Central memory CD8-positive, alpha-beta T cell (primary cell): Measurements from ENCODE around the gene NHLH2.
A peak's percentile ranks its signal among the peaks of the same experiment; 100 is the strongest.

ENCODE experiments used
- ATAC-seq: fragments of 150-1000 bp; cut with Tn5 transposase; replicated peaks from 2 replicates; pipeline ENCODE4 v1.10.0; 2022; ENCODE audit warnings: mild to moderate bottlenecking, moderate FRiP score, moderate number of reproducible peaks; ENCODE audit not compliant: poor library complexity, severe bottlenecking; ENCODE audit errors: extremely low read depth
- DNase-seq, 2 donors: peaks; one replicate each; pipeline ENCODE4 v3.0.0; 2021; ENCODE audit warnings: low spot score in 2 of 2
- H3K27ac Mint-ChIP-seq: one replicate; pipeline ENCODE4 v1.8.0; 2022; ENCODE audit warnings: low read depth, mild to moderate bottlenecking, moderate library complexity, mixed read lengths
- H3K27me3 Mint-ChIP-seq: one replicate; pipeline ENCODE4 v1.8.0; 2022; ENCODE audit warnings: mixed read lengths
- H3K36me3 Mint-ChIP-seq: one replicate; pipeline ENCODE4 v1.8.0; 2022; ENCODE audit warnings: mild to moderate bottlenecking, moderate library complexity, mixed read lengths; ENCODE audit not compliant: insufficient read depth
- H3K4me1 Mint-ChIP-seq: one replicate; pipeline ENCODE4 v1.8.0; 2022; ENCODE audit warnings: mixed read lengths
- H3K4me3 Mint-ChIP-seq: one replicate; pipeline ENCODE4 v1.8.0; 2022; ENCODE audit warnings: mild to moderate bottlenecking, moderate library complexity, mixed read lengths
- H3K9me3 Mint-ChIP-seq: one replicate; pipeline ENCODE4 v1.8.0; 2022; ENCODE audit warnings: mixed read lengths

NHLH2 gene

GRCh38 chr1:115865704-115866380 lies 24.9 kb upstream of the NHLH2 start:
- H3K27me3 Mint-ChIP-seq, result peaks cover 54% of the 10 kb centered on the region
- H3K27ac Mint-ChIP-seq, result no peak overlapping the region
- no peaks in the 10 kb centered on the region for H3K36me3 Mint-ChIP-seq
- ATAC-seq (no peak), DNase-seq (no peak)
- H3K4me1 Mint-ChIP-seq, result no peaks in the 10 kb centered on the region
- no peak overlapping the region for H3K4me3 Mint-ChIP-seq
- H3K9me3 Mint-ChIP-seq, result no peaks in the 10 kb centered on the region

- Mint-ChIP-seq H3K36me3 (no peaks in the 10 kb centered on the region), H3K9me3 (no peaks in the 10 kb centered on the region), H3K27ac (no peak overlapping the region), H3K4me1 (no peaks in the 10 kb centered on the region), H3K4me3 (no peak overlapping the region), H3K27me3 (peaks cover 69% of the 10 kb centered on the region)
- DNase-seq, result no peak
- no peak for ATAC-seq
Observed at GRCh38 chr1:115862403-115862802, 21.5 kb upstream of the NHLH2 start.

GRCh38 chr1:115854005-115854404 lies 13.1 kb upstream of the NHLH2 start:
- peaks cover 6% of the 10 kb centered on the region for H3K9me3 Mint-ChIP-seq

GRCh38 chr1:115850937-115851336 lies 10.0 kb upstream of the NHLH2 start:
- no peaks in the 10 kb centered on the region for H3K4me1 Mint-ChIP-seq
- DNase-seq (no peak), ATAC-seq (no peak)
- H3K9me3 Mint-ChIP-seq, result peaks cover 6% of the 10 kb centered on the region
- H3K36me3 Mint-ChIP-seq, result no peaks in the 10 kb centered on the region
- no peak overlapping the region for H3K27ac Mint-ChIP-seq
- H3K27me3 Mint-ChIP-seq, result peaks cover 36% of the 10 kb centered on the region
- no peak overlapping the region for H3K4me3 Mint-ChIP-seq

More at GRCh38 chr1:115854005-115854404, 13.1 kb upstream of the NHLH2 start:
- H3K36me3 Mint-ChIP-seq, result no peaks in the 10 kb centered on the region
- no peak overlapping the region for H3K27ac Mint-ChIP-seq
- H3K4me3 Mint-ChIP-seq, result no peak overlapping the region
- DNase-seq, result no peak
- H3K4me1 Mint-ChIP-seq, result no peaks in the 10 kb centered on the region
- no peak for ATAC-seq
- peaks cover 54% of the 10 kb centered on the region for H3K27me3 Mint-ChIP-seq

- H3K4me3 Mint-ChIP-seq, result no peak overlapping the region
- H3K27ac Mint-ChIP-seq, result no peak overlapping the region
- H3K36me3 Mint-ChIP-seq, result no peaks in the 10 kb centered on the region
- no peaks in the 10 kb centered on the region for H3K4me1 Mint-ChIP-seq
- ATAC-seq, result no peak
- DNase-seq, result no peak
- peaks cover 6% of the 10 kb centered on the region for H3K9me3 Mint-ChIP-seq
- H3K27me3 Mint-ChIP-seq, result peaks cover 23% of the 10 kb centered on the region
Observed at GRCh38 chr1:115847787-115848186, 6.9 kb upstream of the NHLH2 start.

- Mint-ChIP-seq H3K4me3 (no peak overlapping the region), H3K36me3 (peaks cover 2% of the 10 kb centered on the region), H3K4me1 (peaks cover 6% of the 10 kb centered on the region), H3K27me3 (peaks cover 61% of the 10 kb centered on the region), H3K9me3 (no peaks in the 10 kb centered on the region), H3K27ac (no peak overlapping the region)
- DNase-seq (no peak), ATAC-seq (no peak)
Observed at GRCh38 chr1:115842948-115843347, 2.0 kb upstream of the NHLH2 start.

- H3K27me3 Mint-ChIP-seq, result peaks cover 75% of the 10 kb centered on the region
- no peak overlapping the region for H3K4me3 Mint-ChIP-seq
- H3K36me3 Mint-ChIP-seq, result peaks cover 2% of the 10 kb centered on the region
- no peak overlapping the region for H3K27ac Mint-ChIP-seq
- ATAC-seq (no peak), DNase-seq (no peak)
- H3K9me3 Mint-ChIP-seq, result no peaks in the 10 kb centered on the region
- peaks cover 6% of the 10 kb centered on the region for H3K4me1 Mint-ChIP-seq
Observed at GRCh38 chr1:115839679-115840237, 1.2 kb downstream of the NHLH2 start.

- Mint-ChIP-seq H3K36me3 (peaks cover 2% of the 10 kb centered on the region), H3K27ac (no peak overlapping the region), H3K4me3 (peak overlapping the region; percentile 60), H3K9me3 (no peaks in the 10 kb centered on the region), H3K27me3 (peaks cover 74% of the 10 kb centered on the region), H3K4me1 (peaks cover 6% of the 10 kb centered on the region)
- DNase-seq (no peak), ATAC-seq (no peak)
Observed at GRCh38 chr1:115839029-115839678, 1.8 kb downstream of the NHLH2 start.

- Mint-ChIP-seq H3K27ac (no peak overlapping the region), H3K4me1 (peaks cover 6% of the 10 kb centered on the region), H3K36me3 (peaks cover 2% of the 10 kb centered on the region), H3K9me3 (no peaks in the 10 kb centered on the region), H3K27me3 (peaks cover 78% of the 10 kb centered on the region), H3K4me3 (peak overlapping the region; percentile 60)
- no peak for ATAC-seq
- no peak for DNase-seq
Observed at GRCh38 chr1:115838431-115839028, 2.4 kb downstream of the NHLH2 start.

- H3K4me1 Mint-ChIP-seq, result peaks cover 6% of the 10 kb centered on the region
- H3K4me3 Mint-ChIP-seq, result no peak overlapping the region
- no peaks in the 10 kb centered on the region for H3K9me3 Mint-ChIP-seq
- DNase-seq (no peak), ATAC-seq (no peak)
- H3K36me3 Mint-ChIP-seq, result peaks cover 2% of the 10 kb centered on the region
- peaks cover 78% of the 10 kb centered on the region for H3K27me3 Mint-ChIP-seq
- H3K27ac Mint-ChIP-seq, result no peak overlapping the region
Observed at GRCh38 chr1:115837740-115838421, 3.0 kb downstream of the NHLH2 start.

GRCh38 chr1:115837341-115837739 lies 3.6 kb downstream of the NHLH2 start:
- Mint-ChIP-seq H3K4me3 (no peak overlapping the region), H3K9me3 (no peaks in the 10 kb centered on the region), H3K27ac (no peak overlapping the region), H3K36me3 (peaks cover 2% of the 10 kb centered on the region), H3K27me3 (peaks cover 78% of the 10 kb centered on the region), H3K4me1 (peaks cover 6% of the 10 kb centered on the region)
- DNase-seq (no peak), ATAC-seq (no peak)

- H3K36me3 Mint-ChIP-seq, result peaks cover under 1% of the 10 kb centered on the region
- no peak for ATAC-seq
- no peak overlapping the region for H3K4me3 Mint-ChIP-seq
- H3K9me3 Mint-ChIP-seq, result no peaks in the 10 kb centered on the region
- peaks cover 4% of the 10 kb centered on the region for H3K4me1 Mint-ChIP-seq
- no peak overlapping the region for H3K27ac Mint-ChIP-seq
- H3K27me3 Mint-ChIP-seq, result peaks cover 79% of the 10 kb centered on the region
- no peak for DNase-seq
Observed at GRCh38 chr1:115833856-115834255, 7.1 kb downstream of the NHLH2 start.
